ENCODE measurements around the gene ANGPTL4.
A peak's percentile ranks its signal among the peaks of the same experiment; 100 is the strongest.
"Not testable (repeated sequence)": the region's sequence is repeated elsewhere in the genome, so short reads cannot be mapped to it uniquely, and the experiment has no call there.

ANGPTL4 gene

GRCh38 chr19:8363803-8364771 is at the start of gene ANGPTL4:
Gene ANGPTL4 (plus strand): TSS chr19:8364155. CDS start chr19:8364322, 167 bp downstream.
- peak; percentile 9 to 68 for DNase-seq

GRCh38 chr19:8314981-8315640 is 48.8 kb upstream of the ANGPTL4 start:
- peak in 1 of 2 experiments; percentile 21 for DNase-seq

- no peak for DNase-seq
Observed at GRCh38 chr19:8316351-8317125, 47.4 kb upstream of the ANGPTL4 start.

GRCh38 chr19:8318835-8319234 is 45.1 kb upstream of the ANGPTL4 start:
- not testable (repeated sequence) for DNase-seq

GRCh38 chr19:8319807-8320520 is 44.0 kb upstream of the ANGPTL4 start:
- no peak for DNase-seq

- DNase-seq, result no peak
Observed at GRCh38 chr19:8320564-8321066, 43.3 kb upstream of the ANGPTL4 start.

GRCh38 chr19:8321067-8321985 is 42.6 kb upstream of the ANGPTL4 start, which contains the start of the genes NDUFA7 and RPS28:
Gene NDUFA7 (minus strand): TSS chr19:8321375. CDS start chr19:8321358, 17 bp downstream.
Gene RPS28 (plus strand): TSS chr19:8321496. CDS start chr19:8321531, 35 bp downstream.
- DNase-seq, result peak; percentile 92 to 96

GRCh38 chr19:8321986-8322637 is 41.8 kb upstream of the ANGPTL4 start:
- DNase-seq, result no peak

GRCh38 chr19:8322638-8322997 is 41.3 kb upstream of the ANGPTL4 start:
- DNase-seq, result no peak

GRCh38 chr19:8323781-8324185 is 40.2 kb upstream of the ANGPTL4 start:
- DNase-seq, result no peak

- DNase-seq, result peak in 1 of 2 experiments; percentile 17
Observed at GRCh38 chr19:8324186-8325050, 39.5 kb upstream of the ANGPTL4 start.

GRCh38 chr19:8325454-8325853 is 38.5 kb upstream of the ANGPTL4 start:
- DNase-seq, result no peak

- no peak for DNase-seq
Observed at GRCh38 chr19:8329996-8330395, 34.0 kb upstream of the ANGPTL4 start.

GRCh38 chr19:8331263-8331845 is 32.6 kb upstream of the ANGPTL4 start:
- no peak for DNase-seq

GRCh38 chr19:8332976-8333766 is 30.8 kb upstream of the ANGPTL4 start:
- peak in 1 of 2 experiments; percentile 22 for DNase-seq

- no peak for DNase-seq
Observed at GRCh38 chr19:8333767-8334457, 30.0 kb upstream of the ANGPTL4 start.

Measured in NCI-H524 (cell line).